Stimulated activated CD4-positive, alpha-beta T cell treated with anti-CD3 and anti-CD28 coated beads, Interleukin-12 subunit alpha, Interleukin-12 subunit beta, amount 100 ng/mL, for 48 hours (primary cell): ENCODE measurements around the gene MAP3K7.

Source experiments
- DNase-seq, 3 donors: peaks; one replicate each; pipeline ENCODE4 v3.0.0-alpha.2; 2020; ENCODE audit warnings: low read depth in 2 of 3, low spot score in 1 of 3

MAP3K7 gene

DNA sequence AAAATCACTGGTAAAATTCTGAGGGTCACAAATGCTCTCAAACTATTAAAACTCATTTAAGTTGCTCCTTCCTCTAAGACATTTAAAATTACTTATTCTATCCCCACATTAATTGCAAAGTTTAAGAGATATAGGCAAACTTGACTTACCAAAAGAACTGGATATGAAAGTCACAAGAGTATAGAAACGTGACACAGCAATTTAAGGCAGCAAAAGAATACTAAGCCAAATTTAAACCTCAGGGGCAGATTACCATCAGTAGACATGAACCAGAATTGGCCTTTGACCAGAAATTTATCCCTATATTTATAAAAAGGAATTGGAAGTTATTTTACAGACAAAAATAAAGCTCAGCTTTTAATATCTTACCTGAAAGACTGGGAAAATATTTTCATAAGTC, 56.0 kb downstream of the MAP3K7 start:
- DNase-seq: no peak

DNA sequence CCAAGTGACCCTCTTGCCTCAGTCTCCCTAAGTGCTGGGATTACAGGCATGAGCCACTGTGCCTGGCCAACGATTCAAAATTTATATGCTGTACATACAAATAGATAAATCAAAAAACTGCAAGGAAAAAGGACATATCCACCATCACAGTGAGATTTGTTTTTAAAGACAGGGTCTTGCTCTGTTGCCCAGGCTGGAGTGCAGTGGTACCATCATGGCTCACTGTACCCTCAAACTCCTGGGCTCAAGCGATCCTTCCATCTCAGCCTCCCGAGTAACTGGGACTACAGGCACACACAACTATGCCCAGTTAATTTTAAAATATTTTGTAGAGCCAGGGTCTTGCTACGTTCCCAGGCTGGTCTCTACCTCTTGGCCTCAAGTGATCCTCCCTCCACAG, 61.5 kb downstream of the MAP3K7 start:
- no peak for DNase-seq

DNA sequence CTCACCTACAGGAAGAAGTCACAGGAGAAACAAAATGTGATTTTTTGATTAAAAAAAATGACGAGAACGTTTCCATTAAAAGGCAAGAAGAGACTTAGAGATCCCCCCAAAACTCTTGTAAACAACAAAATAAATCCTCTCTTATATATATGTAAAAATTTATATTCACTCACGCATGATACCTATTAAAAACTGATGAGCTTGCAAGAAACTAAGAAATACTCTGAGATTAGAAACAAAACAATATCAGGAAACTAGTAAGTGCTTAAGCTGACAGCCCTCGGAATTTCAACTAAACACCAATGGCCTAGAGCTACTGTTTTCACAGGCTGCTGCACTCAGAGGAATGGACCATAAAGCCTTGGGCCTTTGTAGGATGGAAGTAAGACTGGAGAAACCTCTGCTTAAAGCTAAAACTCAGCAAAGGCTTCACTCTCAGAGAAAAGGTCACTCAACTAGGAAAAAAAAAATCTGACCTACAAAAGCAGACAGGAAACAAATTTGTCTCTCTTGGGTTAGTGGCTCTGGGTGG, 63.0 kb downstream of the MAP3K7 start:
- DNase-seq: no peak

DNA sequence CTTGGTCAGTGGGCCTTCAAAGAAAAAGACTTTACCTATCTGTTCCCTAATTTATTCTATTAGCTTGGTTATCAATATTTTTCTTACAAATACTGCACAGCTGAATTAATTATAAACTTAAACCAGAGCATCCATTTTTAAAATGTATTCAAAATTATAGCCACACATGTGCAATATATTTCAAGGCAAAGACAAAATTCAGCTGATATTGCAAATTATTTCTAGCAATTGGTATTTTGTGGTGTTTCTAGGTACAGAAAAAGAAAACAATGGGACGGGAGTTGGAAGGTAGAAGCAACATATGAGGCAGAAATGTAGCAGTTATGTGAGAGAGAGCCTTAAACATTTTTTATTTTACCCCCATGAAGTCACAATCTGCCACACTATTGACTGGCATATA, 64.9 kb downstream of the MAP3K7 start:
- DNase-seq: no peak

DNA sequence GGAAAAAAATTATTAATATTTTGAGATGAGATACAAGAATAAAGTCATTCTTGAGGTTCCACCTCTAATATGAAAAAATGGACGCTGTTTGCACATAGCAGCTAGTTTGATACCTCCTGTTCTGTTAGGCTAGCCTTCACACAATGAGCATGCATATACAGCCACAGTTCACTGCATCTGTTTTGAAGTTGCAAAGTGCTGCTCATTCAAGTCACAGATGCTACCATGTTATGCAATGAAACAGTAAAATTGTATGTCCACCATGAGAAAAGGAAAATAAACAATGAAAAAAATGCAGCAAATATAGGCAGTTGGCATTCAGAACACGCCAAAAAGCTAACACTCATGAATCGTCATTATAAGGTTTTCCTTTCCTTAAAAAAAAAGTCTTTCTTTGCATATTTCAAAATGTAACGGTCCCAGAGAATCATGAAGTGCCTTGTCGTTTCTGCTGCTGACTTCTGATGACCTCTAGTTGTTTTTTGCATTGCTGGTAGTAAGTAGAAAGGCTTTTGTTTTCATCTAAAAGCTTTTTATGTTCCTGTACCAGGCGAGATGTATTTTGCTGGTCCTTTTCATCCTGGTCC, 70.7 kb downstream of the MAP3K7 start:
- no peak for DNase-seq

DNA sequence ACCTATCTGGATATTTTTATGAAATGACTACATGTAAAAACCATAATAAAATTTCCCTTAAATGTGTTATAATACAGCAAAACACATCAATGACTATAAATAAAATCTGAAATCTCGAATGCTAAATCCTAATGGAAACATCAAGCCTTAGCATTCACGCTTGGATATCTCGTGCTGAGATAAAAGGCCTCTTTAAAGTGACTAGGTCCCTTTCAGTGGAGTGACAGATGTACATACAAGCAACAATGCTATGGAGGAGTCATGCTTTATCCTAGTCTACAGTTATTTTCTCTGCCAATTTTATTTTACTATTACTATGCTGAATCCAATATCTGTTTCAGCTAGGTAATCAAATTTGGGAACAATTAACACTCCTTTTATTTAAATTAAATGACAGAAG, 72.4 kb downstream of the MAP3K7 start:
- no peak for DNase-seq

DNA sequence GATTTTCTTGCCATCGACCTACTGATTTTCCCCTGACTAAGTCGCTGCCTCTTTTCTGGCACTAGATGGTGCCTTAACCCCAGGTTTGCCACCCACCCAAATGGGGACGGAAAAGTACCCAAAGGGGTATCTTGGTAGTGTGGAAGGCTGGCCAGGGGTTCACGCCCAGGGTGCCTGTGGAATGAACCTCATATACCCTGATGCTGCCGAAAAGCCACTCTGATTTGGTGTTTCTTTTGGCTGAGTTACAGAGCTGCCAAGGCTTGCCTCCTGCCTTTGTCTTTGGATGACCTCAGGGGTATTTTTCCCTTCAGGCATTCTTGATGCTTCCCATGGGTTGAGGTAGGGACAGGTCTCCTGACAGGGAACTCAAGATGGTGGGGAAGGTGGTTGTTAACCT, 78.1 kb downstream of the MAP3K7 start:
- DNase-seq: no peak

DNA sequence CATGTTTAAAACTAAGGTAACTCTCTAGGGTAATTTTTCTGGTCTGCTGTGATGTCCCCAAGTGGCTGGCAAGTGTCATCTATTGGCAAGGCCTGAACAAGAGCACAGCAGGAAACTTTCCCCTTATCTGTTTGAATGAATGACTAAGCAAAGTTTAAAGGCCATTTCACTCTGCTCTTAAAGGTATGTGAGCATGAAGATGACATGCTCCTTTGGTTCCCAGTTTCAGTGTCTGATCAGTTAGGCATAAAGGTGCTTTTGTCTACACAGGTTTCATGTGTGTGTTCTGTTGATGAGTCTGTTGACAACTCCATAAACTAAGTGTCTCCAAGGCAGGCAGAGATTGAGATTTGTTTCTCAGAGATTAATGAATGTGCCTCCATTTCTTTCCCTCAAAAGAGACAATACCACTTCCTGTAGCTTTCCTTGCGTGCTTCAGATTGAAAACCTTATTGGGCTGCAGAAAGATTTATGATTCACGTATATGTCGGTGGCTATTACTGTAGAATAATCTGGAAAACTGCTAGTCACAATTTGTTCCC, 83.9 kb downstream of the MAP3K7 start:
- DNase-seq: no peak

DNA sequence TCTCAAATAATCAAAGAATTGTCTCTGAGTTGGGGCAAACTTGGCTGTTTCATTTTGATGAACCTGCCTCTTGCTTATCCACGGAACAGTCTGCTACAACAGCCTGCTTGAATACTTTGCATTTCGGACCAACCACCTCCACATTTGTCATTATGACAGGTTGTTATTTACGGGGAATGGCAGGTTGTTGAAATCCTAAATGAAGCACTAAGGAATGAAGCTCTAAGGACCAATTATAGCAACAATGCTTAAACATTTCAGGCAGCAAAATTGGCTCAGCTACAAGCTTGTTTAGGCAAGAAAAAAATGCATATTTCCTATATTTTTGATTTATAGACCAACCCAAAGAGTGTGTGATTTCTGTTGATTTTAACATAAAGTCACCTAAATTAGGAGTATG, 84.5 kb downstream of the MAP3K7 start:
- no peak for DNase-seq

DNA sequence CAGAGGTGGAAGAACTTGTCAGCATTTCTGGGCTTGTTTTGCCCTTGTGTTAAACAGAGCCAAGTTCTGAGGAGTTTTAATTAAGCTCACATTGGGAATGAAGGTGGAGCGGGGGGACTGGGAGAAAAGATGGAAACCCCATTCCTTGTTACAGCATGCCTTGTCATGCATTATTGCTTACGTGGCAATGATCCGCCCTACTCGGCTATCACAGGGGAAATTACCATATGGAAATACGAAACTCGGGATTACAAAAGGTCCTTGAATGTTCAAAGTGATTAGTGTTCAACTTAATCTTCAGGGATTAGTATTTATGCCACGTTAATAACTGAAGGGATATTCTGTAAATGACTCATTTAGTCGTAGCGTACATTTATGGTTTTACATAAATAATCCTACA, 86.4 kb downstream of the MAP3K7 start:
- no peak for DNase-seq

DNA sequence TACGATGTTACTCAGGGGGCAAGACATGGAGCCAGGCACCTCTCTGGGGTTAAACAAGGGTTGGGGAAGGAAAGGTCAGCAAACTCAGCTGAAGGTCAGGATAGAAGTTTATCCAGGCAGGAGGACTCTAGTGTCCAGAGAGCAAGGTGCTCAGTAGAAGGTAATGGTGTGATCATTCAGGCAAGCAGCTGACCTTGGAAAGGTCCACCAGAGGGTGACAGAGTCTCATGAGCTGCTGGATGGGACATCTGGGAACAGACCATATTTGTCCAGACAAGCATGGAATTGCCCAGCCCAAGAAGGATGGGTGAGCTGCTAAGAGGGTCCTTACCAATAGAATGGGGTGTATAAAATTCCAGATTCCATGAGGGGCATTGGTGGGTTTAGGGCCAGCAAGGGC, 89.5 kb downstream of the MAP3K7 start:
- no peak for DNase-seq

DNA sequence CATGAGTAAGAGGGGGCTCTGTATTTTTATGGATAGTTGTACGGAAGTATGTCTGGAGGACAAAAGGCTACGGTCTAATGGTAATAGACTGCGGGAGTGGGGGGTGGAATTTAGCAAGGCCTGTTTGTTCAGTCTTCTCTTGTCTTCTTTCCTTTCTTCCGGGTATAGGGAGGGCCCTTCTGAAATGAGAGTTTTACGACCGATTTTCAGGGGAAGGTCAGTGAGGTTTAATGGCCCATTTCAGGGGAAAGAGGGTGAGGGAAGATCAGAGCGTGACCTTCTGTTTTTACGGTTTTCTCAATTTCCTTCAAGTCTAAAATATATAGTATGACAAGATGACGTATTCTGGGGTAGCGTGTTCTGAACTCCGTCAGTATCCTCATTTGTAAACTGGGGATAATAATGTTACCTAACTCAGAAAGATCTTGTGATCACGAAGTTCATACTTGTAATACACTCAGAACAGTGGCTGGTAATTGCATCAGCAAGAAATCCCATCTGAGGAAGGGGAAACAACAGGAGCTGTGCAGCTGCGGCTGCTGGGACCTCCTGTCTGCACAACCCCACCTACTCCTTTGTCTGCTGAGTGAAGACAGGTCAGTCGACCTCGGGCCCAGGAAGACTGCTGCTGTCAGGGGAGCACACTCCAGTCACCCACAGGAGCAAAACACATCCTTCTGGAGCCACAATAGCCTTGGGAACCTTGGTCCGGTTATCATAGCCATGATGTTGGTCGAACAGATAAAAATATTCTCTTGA, 90.4 kb downstream of the MAP3K7 start:
- DNase-seq: no peak

DNA sequence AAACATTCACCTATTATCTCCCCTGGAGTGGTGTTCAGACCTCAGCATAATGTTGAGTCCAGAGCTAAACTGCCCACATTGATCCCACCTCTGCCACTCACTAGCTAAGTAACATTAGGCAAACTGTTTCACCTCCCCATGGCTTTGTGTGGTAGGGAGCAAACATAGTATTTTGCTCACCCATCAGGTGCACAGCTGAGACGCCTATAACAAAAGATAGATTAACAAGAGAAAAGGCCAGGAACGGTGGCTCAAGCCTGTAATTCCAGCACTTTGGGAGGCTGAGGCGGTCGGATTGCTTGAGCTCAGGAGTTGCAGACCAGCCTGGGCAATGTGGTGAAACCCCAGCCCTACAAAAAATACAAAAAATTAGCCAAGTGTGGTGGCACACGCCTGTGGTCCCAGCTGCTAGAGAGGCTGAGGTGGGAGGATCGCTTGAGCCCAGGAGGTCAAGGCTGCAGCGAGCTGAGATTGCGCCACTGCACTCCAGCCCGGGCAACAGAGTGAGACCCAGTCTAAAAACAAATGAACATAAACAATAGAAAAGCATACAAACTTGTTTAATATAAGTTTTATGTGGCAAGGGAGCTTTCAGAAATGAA, 91.6 kb downstream of the MAP3K7 start:
- no peak for DNase-seq

DNA sequence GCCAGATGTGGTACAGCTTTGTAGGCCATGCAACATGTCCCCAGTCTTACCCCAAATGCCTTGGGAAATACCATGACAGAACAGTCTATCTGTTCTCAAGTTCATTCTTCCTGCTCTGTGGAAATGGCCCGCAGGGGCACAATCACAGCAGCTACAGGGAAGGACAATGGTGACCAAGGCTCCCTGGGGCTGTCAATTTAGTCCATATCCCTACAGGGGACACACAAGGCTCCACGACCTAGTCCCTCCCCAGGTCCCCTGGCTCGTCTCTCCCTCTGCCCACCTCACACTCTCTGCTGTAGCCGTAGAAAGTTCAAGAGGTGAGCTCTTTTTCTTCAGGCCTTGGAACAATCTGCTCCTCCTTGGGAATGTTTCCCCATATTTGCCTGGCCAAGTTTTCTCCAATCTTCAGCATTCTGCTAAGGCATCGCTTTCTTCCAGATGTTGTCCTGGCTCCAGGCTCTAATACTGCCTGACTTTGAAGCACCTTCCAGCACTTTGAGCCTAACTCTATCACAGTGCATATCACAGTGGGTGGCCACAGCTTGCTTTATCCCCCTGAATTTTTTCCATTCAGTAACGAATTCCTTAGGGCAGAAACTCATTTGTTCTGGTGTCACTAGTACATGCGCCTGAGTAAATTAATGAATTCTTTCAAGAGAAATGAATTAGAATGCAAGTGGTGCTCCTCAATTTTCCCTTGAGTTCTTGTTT, 92.6 kb downstream of the MAP3K7 start:
- DNase-seq: no peak

DNA sequence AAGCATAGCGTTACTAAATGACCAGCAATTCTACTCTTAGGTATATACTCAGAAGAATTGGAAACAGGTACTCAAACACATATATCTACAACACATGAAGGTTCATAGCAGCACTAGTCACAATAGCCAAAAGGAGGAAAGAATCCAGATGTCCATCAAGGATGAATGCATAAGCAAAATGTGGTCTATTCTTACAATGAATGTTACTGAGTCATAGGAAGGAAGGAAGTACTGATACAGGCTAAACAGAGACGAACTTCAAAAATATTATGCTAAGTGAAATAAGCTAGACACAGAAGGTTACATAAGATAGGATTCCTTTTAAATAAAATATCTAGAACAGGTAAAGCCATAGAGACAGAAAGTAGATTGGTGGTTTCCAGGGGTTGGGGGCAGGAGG, 93.5 kb downstream of the MAP3K7 start:
- DNase-seq: no peak

DNA sequence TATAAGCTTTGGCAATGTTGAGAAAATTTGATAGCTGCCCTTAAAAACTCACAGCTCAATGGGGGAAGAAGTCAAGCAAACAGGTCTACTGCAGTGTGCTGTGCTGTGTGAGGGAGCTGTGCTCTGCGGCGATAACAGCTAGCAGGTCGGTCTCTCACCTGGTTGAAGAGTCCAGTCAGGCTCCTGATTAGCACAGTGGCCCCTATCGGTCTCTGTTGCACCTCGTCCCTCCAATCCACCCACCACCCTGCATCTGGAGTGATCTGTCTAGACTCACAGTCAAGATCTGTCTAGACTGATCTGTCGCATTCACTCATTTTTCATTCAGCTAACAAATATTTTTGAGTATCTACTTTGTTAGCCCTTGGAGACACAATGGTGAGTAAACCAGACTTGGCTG, 94.1 kb downstream of the MAP3K7 start:
- no peak for DNase-seq

DNA sequence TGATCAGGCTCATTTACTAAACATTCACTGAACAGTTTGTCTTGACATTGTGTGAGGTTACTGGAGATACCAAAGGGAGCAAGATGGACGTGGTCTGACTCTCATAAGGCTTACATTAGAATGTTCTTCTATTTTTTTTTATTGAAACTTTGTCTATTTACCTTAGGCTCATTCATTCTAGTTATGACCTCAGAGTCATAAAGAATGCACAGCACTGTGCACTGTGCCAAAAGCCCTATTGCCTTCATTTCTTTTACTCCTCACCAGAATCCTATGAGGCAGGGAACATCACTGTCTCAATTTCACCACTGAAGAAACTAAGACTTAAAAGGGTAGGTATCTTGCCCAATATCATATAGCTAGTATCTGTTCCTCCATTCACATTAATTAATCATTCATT, 94.5 kb downstream of the MAP3K7 start:
- DNase-seq: no peak

DNA sequence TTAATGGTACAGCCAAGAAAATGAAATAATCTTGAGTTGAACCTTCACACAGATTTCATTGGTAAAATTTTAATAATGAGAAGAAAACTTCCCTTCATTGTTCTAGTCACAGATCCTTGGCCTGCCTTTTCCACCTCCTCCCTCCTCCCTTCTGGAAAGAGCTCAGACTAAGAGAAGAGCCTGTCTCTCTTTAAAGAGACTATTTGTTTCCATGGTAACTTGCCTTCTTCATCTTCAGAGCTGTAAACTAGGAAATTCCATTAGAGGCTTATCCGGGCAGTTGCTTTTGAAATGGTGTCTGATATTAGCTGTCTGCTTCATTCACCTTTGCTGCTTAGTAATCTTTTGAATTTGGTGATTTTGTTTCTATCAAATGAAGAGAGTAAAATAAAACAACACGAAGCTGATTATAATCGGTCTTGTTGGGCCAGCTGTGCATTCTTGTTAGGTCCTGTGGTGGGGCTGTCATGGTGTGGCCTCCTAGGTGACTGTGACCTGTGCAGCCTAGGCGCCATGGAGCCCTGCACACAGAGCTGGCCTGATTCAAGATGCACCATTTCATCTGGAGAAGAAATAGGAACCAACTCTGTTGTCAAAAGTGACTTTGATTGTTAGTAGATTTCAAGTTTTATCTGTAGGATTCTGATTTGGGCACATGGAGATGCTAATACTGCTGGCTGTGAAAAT, 96.7 kb downstream of the MAP3K7 start:
- no peak for DNase-seq

DNA sequence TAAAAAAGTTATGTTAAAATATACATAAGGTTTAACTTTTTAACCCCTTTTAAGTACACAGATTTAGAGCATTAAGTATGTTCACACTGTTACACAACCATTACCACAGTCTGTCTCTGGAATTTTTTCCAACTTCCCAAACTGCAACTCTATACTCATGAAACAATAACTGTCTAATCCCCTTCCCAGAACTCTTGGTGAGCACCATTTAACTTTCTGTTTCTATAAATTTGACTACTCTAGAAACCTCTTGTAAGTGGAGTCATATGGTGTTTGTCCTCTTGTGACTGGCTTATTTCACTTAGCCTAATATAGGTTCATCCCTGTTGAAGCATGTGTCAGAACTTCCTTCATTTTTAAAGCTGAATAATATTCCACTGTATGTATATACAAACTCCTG, 98.1 kb downstream of the MAP3K7 start:
- no peak for DNase-seq

DNA sequence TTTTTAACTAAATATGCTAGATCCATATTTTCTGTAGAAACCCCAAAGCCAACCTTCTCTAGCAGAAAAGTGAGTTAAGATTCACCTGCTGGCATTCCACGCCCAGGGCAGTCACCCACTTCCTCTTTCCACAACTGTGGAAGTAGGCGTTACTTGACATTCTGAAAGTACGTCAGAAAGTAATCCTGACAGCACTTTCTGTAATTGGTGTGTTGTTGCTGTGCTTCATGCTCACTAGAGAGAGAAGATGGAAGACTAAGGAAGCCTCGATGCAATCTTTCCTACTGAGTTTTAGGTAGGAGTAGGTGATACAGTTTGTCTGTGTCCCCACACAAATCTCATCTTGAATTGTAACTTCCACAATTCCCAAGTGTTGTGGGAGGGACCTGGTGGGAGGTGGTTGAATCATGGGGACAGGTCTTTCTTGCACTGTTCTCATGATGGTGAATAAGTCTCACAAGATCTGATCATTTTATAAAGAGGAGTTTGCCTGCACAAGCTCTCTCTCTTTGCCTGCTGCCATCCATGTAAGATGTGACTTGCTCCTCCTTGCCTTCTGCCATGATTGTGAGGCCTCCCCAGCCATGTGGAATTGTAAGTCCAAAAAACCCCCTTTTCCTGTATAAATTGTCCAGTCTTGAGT, 101.1 kb downstream of the MAP3K7 start:
- no peak for DNase-seq

DNA sequence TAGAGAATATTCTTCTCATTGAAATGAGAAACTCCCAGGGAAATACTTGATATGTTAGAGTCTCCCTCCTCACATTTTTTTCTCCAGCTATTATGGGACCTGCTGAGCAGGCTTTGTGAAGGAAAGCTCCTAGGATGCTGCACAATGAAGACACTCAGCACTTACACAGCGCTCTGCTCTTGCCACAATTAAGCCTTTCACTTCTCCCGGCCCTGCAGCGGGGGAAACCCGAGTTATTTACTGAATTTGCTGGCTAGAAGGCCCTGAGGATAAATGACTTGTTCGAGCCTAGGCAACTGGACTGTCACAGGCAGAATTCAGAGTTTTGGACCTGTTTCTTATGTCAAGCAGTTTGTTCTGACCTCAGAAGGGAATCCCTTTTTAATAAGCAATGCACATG, 102.0 kb downstream of the MAP3K7 start:
- DNase-seq: no peak
